Heart right ventricle (tissue), 16 donors: ENCODE data around the gene ENTPD8. TPM values are rescaled to one million over a fixed set of nuclear protein-coding genes. Genes with fewer than 3 reads are reported as not detected.

ENCODE experiments used
- ATAC-seq, 8 donors: fragments of 200-7000 bp; cut with Tn5 transposase; one replicate each; pipeline ENCODE4 v1.9.1; 2020; ENCODE audit warnings: mild to moderate bottlenecking in 8 of 8, moderate library complexity in 8 of 8, moderate number of reproducible peaks in 1 of 8
- DNase-seq, 2 donors: peaks; one replicate each; pipeline ENCODE4 v3.0.0-alpha.2; 2020
- H3K27ac ChIP-seq, 10 donors: fragments of 200-600 bp; sonication (generic) in 2 of 10; one replicate each; pipeline versions ENCODE4 v1.5.0 to v1.8.0; 2020 to 2022; ENCODE audit warnings: mild to moderate bottlenecking in 3 of 10
- H3K27me3 ChIP-seq, 7 donors: fragments of 200-600 bp; one replicate each; pipeline ENCODE4 v1.8.0; 2021 to 2022; ENCODE audit warnings: mild to moderate bottlenecking in 2 of 7
- H3K36me3 ChIP-seq, 9 donors: fragments of 200-600 bp; sonication (generic) in 1 of 9; one replicate each; pipeline versions ENCODE4 v1.5.0 to v1.8.0; 2020 to 2022; ENCODE audit warnings: mild to moderate bottlenecking in 2 of 9
- H3K4me1 ChIP-seq, 9 donors: fragments of 200-600 bp; sonication (generic) in 1 of 9; one replicate each; pipeline versions ENCODE4 v1.5.0 to v1.8.0; 2020 to 2022; ENCODE audit warnings: mild to moderate bottlenecking in 4 of 9
- H3K4me3 ChIP-seq, 10 donors: fragments of 200-600 bp; sonication (generic) in 2 of 10; one replicate each; pipeline versions ENCODE4 v1.5.0 to v1.8.0; 2020 to 2022; ENCODE audit warnings: mild to moderate bottlenecking in 7 of 10, moderate library complexity in 2 of 10
- H3K9me3 ChIP-seq, 11 donors: fragments of 200-600 bp in 10 of 11; sonication (generic) in 2 of 11; one replicate each; pipeline versions ENCODE4 v1.5.0 to v1.8.0; 2013 to 2022; ENCODE audit warnings: mild to moderate bottlenecking in 2 of 11, control low read depth in 1 of 11, moderate library complexity in 1 of 11
- WGBS, 2 donors: extraction: QIAGEN DNeasy Blood & Tissue Kit; methylation state at CpG; one replicate each; pipeline ENCODE4 v1.1.7; 2013; ENCODE audit warnings: inconsistent platforms in 1 of 2; 5-methylcytosine and 5-hydroxymethylcytosine counted together
- intact Hi-C, 10 donors: fragments of 100-400 bp; cut with DNase I; formaldehyde crosslinking; loops; one replicate each; pipeline versions ENCODE4 v1.11.1 to v1.14.2; 2022
- polyA plus RNA-seq, 2 donors: library from polyadenylated mRNA; stranded (reverse); fragments of 200-250 nt; gene quantifications; one replicate each; pipeline ENCODE4 v1.2.3, GENCODE V29; 2013
- total RNA-seq, 10 donors: library from RNA; stranded (reverse); fragmentation: NEBNext Ultra II Directional in 3 of 10; extraction: Animal tissue kit (Norgen Biotek cat#: 25700) in 3 of 10; gene quantifications; one replicate each; pipeline versions ENCODE4 v1.2.1 to v1.2.4, GENCODE V29; 2021 to 2023
- TF ChIP-seq, protein P1 (sequence below), 9 donors: fragments of 200-600 bp; sonication (generic) in 2 of 9; IDR thresholded peaks; one replicate each; pipeline versions ENCODE4 v1.5.0 to v1.8.0; 2021 to 2022; ENCODE audit warnings: antibody characterized with exemption in 9 of 9, mild to moderate bottlenecking in 5 of 9, moderate library complexity in 1 of 9
- donor health status: Arrhythmogenic right ventricular cardiomyopathy.
- donor health status: ischemic (EF 13 %, LVEDD 7.1; RV severe dilation, severe dysfunction).
- donor health status: healthy with polysubstance abuse.
- donor health status: DM: no; HTN: yes; CAD: no.
- donor health status: DM: no; HTN: no; CAD: no.
- donor health status: ischemic (EF 25% LVEDD 6.9; RV normal size, moderate dysfunction).
- donor health status: ischemic (EF 25% LVEDD 5.7; RV mildly dilated, moderate dysfunction).
- donor health status: healthy.
- donor health status: DM: yes; HTN: yes; CAD: no.
- donor health status: Ischemic cardiomyopathy.
- donor health status: ischemic (EF 35%, LVEDD 5.7; RV mildly dilated, moderate dysfunction).
- donor health status: nonischemic (EF 11% LVEDD 7.7; RV severe dilation, severe dysfunction).
- donor health status: DM: yes; HTN: yes; CAD: no.
- donor health status: PGD.
- donor health status: ischemic (EF 29% LVEDD 5.4; RV normal size, mild dysfunction).
- donor health status: nonischemic (EF 23%, LVEDD 6.1; RV moderate dilation, normal function).

The ENTPD8 gene
- total and polyA plus RNA-seq, 12 donors = 0.03 to 0.15 TPM; not detected in 10

DNA sequence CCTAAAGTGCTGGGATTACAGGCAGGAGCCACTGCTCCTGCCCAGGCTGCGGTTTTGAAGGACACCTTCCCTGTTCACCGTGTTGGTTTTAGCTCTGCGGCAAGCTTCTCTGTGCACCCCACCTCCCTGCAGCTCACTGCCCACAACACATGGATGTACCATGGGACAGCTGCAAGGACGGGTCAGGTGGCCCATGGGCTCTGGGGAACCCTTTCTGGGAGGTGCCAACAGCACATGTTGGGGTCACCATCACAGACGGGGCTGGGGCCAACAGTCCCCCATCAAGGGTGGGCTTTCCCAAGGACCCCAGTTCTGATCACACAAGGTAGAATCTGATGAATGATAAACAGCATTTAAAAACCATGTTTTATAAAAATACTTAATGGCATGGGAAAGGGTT lies 25.7 kb downstream of the ENTPD8 start:
- DNase-seq (no peak), ATAC-seq (no peak)
- Histone ChIP-seq H3K36me3 (peaks cover 0 to 8% (median 0%) of the 10 kb centered on the region in 9 donors), H3K4me3 (no peak overlapping the region), H3K27ac (no peak overlapping the region), H3K27me3 (no peaks in the 10 kb centered on the region), H3K4me1 (peaks cover 10 to 58% (median 28%) of the 10 kb centered on the region in 9 donors), H3K9me3 (no peaks in the 10 kb centered on the region)
- 94% methylated on average over 5 of the region's 5 CpGs for WGBS, 2 donors
- TF ChIP-seq, protein P1, sequence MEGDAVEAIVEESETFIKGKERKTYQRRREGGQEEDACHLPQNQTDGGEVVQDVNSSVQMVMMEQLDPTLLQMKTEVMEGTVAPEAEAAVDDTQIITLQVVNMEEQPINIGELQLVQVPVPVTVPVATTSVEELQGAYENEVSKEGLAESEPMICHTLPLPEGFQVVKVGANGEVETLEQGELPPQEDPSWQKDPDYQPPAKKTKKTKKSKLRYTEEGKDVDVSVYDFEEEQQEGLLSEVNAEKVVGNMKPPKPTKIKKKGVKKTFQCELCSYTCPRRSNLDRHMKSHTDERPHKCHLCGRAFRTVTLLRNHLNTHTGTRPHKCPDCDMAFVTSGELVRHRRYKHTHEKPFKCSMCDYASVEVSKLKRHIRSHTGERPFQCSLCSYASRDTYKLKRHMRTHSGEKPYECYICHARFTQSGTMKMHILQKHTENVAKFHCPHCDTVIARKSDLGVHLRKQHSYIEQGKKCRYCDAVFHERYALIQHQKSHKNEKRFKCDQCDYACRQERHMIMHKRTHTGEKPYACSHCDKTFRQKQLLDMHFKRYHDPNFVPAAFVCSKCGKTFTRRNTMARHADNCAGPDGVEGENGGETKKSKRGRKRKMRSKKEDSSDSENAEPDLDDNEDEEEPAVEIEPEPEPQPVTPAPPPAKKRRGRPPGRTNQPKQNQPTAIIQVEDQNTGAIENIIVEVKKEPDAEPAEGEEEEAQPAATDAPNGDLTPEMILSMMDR (IDR thresholded peaks at IDR 0.05) = no peak
- intact Hi-C loops = no loop called here

DNA sequence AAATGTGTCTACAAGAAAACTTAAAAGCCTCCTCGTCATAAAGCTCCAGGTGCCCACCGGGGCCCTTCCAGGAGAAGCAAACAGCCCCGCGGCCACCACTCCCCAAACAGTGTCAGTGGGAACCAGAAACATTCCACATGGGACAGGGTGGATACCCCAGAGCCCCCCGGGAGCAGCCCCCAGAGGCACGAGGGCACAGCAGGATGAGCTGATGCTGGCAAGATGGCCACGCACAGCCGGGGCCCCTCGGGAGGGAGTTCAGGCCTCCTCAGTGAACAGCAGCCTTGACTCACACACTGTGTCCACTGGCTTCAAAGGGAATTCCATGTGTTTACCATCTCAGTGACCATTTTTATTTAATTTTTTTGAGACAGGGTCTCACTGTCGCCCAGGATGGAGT lies 28.7 kb downstream of the ENTPD8 start:
- intact Hi-C loops = no loop called here
- Histone ChIP-seq H3K27ac (peak overlapping the region; percentile 43 to 96 (median 86)), H3K27me3 (peaks cover 0 to 6% (median 0%) of the 10 kb centered on the region in 7 donors), H3K9me3 (no peaks in the 10 kb centered on the region), H3K4me3 (no peak overlapping the region), H3K4me1 (peaks cover 12 to 72% (median 32%) of the 10 kb centered on the region in 9 donors), H3K36me3 (peaks cover 0 to 5% (median 0%) of the 10 kb centered on the region in 9 donors)
- TF ChIP-seq, protein P1 (IDR thresholded peaks at IDR 0.05) = no peak
- DNase-seq (no peak), ATAC-seq (no peak)
- WGBS, 2 donors = 80 to 81% methylated on average over 10 of the region's 10 CpGs

DNA sequence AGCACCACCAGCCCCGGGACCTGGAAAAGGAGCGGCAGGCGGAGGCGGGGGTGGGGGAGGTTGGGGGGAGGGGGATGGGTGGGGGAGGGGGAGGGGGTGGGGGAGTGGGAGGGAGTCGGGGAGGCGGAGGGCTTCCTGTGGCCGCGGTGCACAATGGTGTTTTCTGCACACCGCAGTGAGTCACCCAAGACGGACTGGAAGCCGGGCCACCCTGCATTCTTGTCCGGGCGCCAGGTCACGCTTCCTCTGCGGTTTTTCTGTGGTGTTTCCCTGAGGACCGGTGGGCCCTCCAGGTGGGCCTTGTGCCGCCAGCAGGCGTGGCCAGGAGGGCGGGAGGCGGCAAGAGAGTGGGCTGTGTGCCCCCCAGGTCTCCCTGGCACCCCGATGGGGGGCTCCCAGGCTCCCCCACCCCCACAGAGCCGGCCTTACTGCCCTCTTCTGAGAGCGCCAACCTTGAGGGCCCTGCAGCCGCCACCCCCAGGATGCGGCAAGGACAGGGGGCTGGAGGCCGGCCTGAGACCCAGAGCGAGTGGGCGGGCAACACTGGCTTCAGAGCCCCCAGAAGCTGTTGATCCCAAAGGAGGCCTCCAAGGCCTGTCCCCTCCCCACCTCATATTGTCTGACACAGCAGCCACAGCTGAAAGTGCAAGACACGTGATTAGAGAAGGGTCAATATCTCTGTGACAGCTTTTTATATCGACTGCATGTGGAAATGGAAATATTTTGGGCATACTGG lies 29.3 kb downstream of the ENTPD8 start:
- peaks cover 12 to 76% (median 36%) of the 10 kb centered on the region in 9 donors for H3K4me1 ChIP-seq
- intact Hi-C loops = no loop called here
- peak; percentile 78 to 89 for DNase-seq
- TF ChIP-seq, protein P1 (IDR thresholded peaks at IDR 0.05) = no peak
- peak; percentile 45 to 77 (median 64) for ATAC-seq
- H3K4me3 ChIP-seq = peak overlapping the region in 7 of 10 donors; percentile 8 to 40 (median 30)
- no peaks in the 10 kb centered on the region for H3K9me3 ChIP-seq
- peaks cover 0 to 2% (median 0%) of the 10 kb centered on the region in 9 donors for H3K36me3 ChIP-seq
- H3K27ac ChIP-seq = peak overlapping the region; percentile 79 to 96 (median 86)
- WGBS, 2 donors = 40 to 53% methylated on average over 27 of the region's 30 CpGs
- H3K27me3 ChIP-seq = peaks cover 0 to 12% (median 0%) of the 10 kb centered on the region in 7 donors

DNA sequence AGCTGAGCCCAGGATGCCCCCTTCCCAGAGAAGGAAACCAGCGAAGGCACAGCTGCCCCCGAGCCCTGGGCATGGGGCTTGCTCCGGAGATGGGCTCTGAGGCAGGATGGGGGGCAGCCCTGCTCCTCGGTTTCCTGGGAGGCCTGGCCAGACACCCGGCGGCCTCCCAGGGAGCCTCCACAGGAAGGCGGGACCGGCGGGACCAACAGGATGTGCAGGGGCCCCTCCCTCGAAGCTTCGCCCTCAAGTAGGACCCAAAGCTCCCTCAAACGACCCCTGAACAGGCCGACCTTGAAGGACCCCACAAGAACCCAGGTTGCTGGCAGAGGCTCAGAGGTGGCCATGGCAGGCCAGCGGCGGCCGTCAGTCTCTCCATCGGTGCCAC lies 29.9 kb downstream of the ENTPD8 start:
- Histone ChIP-seq H3K27me3 (peaks cover 0 to 18% (median 0%) of the 10 kb centered on the region in 7 donors), H3K27ac (peak overlapping the region; percentile 60 to 88 (median 80)), H3K4me1 (peaks cover 16 to 76% (median 42%) of the 10 kb centered on the region in 9 donors), H3K4me3 (peak overlapping the region in 7 of 10 donors; percentile 8 to 40 (median 30)), H3K36me3 (no peaks in the 10 kb centered on the region), H3K9me3 (no peaks in the 10 kb centered on the region)
- 39 to 62% methylated on average over 17 of the region's 17 CpGs for WGBS, 2 donors
- TF ChIP-seq, protein P1 (IDR thresholded peaks at IDR 0.05) = no peak
- DNase-seq = peak in 1 of 2 donors; percentile 36
- intact Hi-C loops = no loop called here
- ATAC-seq = peak in 6 of 8 donors; percentile 2 to 41 (median 18)
